Right lobe of liver (tissue), 6 donors: ENCODE measurements around the gene SMIM41. TPM values are rescaled to one million over a fixed set of nuclear protein-coding genes. Genes with fewer than 3 reads are reported as not detected.
"Not testable (repeated sequence)": the region's sequence is repeated elsewhere in the genome, so short reads cannot be mapped to it uniquely, and the experiment has no call there.

Experiments used
- ATAC-seq, 4 donors: fragments of 200-7000 bp; cut with Tn5 transposase; one replicate each; pipeline ENCODE4 v1.9.1; 2020; ENCODE audit warnings: mild to moderate bottlenecking in 4 of 4, moderate library complexity in 4 of 4
- DNase-seq, 3 donors: peaks; one replicate each; pipeline ENCODE4 v3.0.0-alpha.2; 2020
- H3K27ac ChIP-seq, 3 donors: fragments of 200-600 bp; one replicate each; pipeline ENCODE4 v1.8.0; 2022
- H3K27me3 ChIP-seq, 2 donors: fragments of 200-600 bp; one replicate each; pipeline ENCODE4 v1.8.0; 2022
- H3K36me3 ChIP-seq, 4 donors: fragments of 200-600 bp; sonication (generic) in 1 of 4; one replicate each; pipeline versions ENCODE4 v1.5.1 to v1.8.0; 2017 to 2022; ENCODE audit warnings: control low read depth in 1 of 4
- H3K4me1 ChIP-seq, 4 donors: fragments of 200-600 bp; sonication (generic) in 1 of 4; one replicate each; pipeline versions ENCODE4 v1.5.1 to v1.8.0; 2017 to 2022; ENCODE audit warnings: control low read depth in 1 of 4
- H3K4me3 ChIP-seq, 3 donors: fragments of 200-600 bp; one replicate each; pipeline ENCODE4 v1.8.0; 2022
- H3K9me3 ChIP-seq, 4 donors: fragments of 200-600 bp; sonication (generic) in 1 of 4; one replicate each; pipeline versions ENCODE4 v1.5.1 to v1.8.0; 2017 to 2022; ENCODE audit warnings: control low read depth in 1 of 4
- POLR2A ChIP-seq: fragments of 450-650 bp; IDR thresholded peaks from one replicate; pipeline ENCODE4 v1.6.1; 2017; ENCODE audit warnings: antibody characterized with exemption, mild to moderate bottlenecking
- WGBS: methylation state at CpG from one replicate; pipeline ENCODE4 v1.1.6; 2018; ENCODE audit warnings: low coverage, low lambda C conversion rate; ENCODE audit not compliant: insufficient coverage; ENCODE audit errors: missing lambda C conversion rate; 5-methylcytosine and 5-hydroxymethylcytosine counted together
- intact Hi-C, 2 donors: fragments of 100-400 bp; cut with DNase I; formaldehyde crosslinking; loops; one replicate each; pipeline versions ENCODE4 v1.11.2 to v1.14.1; 2022
- total RNA-seq, 6 experiments: library from RNA; depleted of rRNA in 2 of 6; stranded (reverse); fragments of >200 nt in 2 of 6; fragmentation: NEBNext Ultra II Directional in 3 of 6; extraction: Animal tissue kit (Norgen Biotek cat#: 25700) in 3 of 6; gene quantifications; one replicate each; pipeline versions ENCODE4 v1.1.0 to v1.2.4, GENCODE V29; 2016 to 2023
- TF ChIP-seq, protein P1 (sequence below), 4 donors: fragments of 200-600 bp in 3 of 4; fragments of 450-650 bp in 1 of 4; IDR thresholded peaks; one replicate each; pipeline versions ENCODE4 v1.5.1 to v1.8.0; 2016 to 2022; ENCODE audit warnings: antibody characterized with exemption in 4 of 4, mild to moderate bottlenecking in 2 of 4
- donor health status: DM: no; HTN: yes; CAD: no.
- donor health status: DM: no; HTN: no; CAD: no.
- donor health status: DM: no; HTN: no; CAD: no.
- donor health status: DM: no; HTN: yes; CAD: no.
- donor health status: DM: no; HTN: yes; CAD: no.

Gene SMIM41
- total RNA-seq, 6 experiments from 2014 or later: not detected

DNA sequence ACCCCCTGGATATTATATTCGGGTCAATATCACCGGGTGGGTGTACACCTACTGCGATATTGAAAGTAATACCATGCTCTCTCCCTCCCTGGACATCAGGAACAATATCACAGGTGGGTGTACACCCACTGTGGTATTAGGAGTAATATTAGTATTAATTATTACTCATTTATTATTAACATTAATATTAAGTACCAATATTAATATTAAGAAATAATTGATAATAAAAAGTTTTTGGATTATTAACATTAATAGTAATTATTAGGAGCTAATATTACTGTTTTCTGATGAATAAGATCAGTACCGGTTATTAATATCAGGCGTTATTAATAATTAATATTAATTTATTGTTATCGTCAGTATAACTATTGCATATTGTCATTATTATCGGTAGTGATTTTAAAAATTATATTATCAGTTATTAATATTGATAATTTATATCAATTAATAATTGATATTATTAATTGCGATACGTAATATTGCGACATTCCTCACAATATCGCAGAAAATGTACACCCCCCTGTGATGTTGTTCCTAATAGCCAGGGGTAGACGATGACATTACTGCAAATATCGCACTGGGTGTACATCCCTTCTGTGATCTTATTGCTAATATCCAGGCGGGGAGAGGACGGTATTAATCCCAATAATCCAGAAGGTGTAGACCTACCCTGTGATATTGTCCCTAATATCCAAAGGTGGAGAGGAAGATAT is 17.0 kb downstream of the SMIM41 start:
- intact Hi-C loops: no loop called here
- DNase-seq (no peak), ATAC-seq (no peak)
- H3K36me3 ChIP-seq: no peaks in the 10 kb centered on the region
- WGBS: 81% methylated on average over 15 of the region's 15 CpGs
- H3K27ac ChIP-seq: no peak overlapping the region
- TF ChIP-seq, protein P1, sequence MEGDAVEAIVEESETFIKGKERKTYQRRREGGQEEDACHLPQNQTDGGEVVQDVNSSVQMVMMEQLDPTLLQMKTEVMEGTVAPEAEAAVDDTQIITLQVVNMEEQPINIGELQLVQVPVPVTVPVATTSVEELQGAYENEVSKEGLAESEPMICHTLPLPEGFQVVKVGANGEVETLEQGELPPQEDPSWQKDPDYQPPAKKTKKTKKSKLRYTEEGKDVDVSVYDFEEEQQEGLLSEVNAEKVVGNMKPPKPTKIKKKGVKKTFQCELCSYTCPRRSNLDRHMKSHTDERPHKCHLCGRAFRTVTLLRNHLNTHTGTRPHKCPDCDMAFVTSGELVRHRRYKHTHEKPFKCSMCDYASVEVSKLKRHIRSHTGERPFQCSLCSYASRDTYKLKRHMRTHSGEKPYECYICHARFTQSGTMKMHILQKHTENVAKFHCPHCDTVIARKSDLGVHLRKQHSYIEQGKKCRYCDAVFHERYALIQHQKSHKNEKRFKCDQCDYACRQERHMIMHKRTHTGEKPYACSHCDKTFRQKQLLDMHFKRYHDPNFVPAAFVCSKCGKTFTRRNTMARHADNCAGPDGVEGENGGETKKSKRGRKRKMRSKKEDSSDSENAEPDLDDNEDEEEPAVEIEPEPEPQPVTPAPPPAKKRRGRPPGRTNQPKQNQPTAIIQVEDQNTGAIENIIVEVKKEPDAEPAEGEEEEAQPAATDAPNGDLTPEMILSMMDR (IDR thresholded peaks at IDR 0.05): no peak
- no peak for TF ChIP-seq POLR2A
- no peaks in the 10 kb centered on the region for H3K27me3 ChIP-seq
- no peaks in the 10 kb centered on the region for H3K9me3 ChIP-seq
- peaks cover 0 to 20% (median 7%) of the 10 kb centered on the region in 4 donors for H3K4me1 ChIP-seq
- H3K4me3 ChIP-seq: no peak overlapping the region

DNA sequence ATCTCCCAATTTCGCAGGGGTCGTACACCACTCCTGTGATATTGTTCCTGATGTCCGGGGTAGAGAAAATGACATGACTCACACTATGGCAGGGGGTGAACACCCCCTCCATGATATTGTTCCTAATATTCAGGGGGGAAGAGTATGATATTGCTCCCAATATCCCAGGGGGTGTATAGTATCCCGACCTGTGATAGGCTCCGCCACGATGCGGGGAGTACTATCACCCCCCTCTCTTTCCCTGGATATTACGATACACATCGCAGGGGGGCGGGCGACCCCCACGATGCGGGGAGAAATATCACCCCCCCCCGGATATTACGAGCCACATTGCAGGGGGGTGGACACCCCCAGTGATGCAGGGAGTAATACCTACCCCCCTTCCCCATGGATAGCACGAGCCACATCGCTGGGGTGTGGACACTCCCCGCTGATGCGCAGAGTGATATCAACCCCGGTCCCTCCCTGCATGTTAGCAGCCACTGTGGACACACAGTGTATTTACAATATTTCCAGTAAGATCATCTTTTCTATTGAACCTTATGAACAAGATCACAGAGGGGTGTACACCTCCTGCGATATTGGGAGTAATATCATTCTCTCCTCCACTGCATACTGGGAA is 17.7 kb downstream of the SMIM41 start:
- no peak for ATAC-seq
- H3K27ac ChIP-seq: no peak overlapping the region
- no peaks in the 10 kb centered on the region for H3K27me3 ChIP-seq
- 84% methylated on average over 15 of the region's 21 CpGs for WGBS
- H3K9me3 ChIP-seq: no peaks in the 10 kb centered on the region
- TF ChIP-seq POLR2A: no peak
- TF ChIP-seq, protein P1 (IDR thresholded peaks at IDR 0.05): no peak
- intact Hi-C loops: no loop called here
- no peak overlapping the region for H3K4me3 ChIP-seq
- no peaks in the 10 kb centered on the region for H3K36me3 ChIP-seq
- DNase-seq: no peak
- H3K4me1 ChIP-seq: peaks cover 0 to 19% (median 7%) of the 10 kb centered on the region in 4 donors

DNA sequence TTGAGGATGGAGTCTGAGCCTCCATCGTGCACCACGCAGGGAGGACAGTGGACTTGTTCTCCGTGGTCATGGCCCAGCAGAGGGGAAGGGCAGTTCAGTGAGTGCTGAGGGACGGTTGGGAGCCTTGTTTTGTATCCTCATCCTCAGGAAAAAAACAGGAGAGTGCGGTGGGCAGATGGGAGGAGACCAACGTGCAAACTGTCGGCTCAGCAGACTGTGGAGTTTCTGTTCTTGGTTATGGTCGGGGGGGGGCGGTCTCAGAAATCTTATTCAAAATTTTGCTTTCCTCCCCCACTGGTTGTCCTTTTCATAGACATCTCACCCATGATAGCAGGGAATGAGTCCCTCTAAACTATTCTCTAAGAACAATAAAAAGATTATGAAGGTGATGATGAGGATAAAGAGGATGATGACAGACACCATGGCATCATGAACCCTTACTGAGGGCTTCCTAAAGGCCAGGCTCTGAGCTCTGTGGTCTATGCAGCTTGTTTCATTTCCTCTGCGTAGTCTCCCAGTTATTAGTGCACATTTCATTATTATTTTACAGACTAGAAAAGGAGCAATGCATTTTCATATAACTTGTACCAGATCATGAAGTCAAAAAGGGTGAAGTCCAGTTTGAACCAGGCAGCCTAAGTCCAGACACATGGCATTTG is 25.1 kb downstream of the SMIM41 start:
- H3K4me3 ChIP-seq, H3K27ac ChIP-seq, ATAC-seq, H3K9me3 ChIP-seq, DNase-seq, H3K4me1 ChIP-seq, H3K36me3 ChIP-seq, intact Hi-C loops, H3K27me3 ChIP-seq: not testable (repeated sequence)
- WGBS: 58% methylated on average over 10 of the region's 10 CpGs

DNA sequence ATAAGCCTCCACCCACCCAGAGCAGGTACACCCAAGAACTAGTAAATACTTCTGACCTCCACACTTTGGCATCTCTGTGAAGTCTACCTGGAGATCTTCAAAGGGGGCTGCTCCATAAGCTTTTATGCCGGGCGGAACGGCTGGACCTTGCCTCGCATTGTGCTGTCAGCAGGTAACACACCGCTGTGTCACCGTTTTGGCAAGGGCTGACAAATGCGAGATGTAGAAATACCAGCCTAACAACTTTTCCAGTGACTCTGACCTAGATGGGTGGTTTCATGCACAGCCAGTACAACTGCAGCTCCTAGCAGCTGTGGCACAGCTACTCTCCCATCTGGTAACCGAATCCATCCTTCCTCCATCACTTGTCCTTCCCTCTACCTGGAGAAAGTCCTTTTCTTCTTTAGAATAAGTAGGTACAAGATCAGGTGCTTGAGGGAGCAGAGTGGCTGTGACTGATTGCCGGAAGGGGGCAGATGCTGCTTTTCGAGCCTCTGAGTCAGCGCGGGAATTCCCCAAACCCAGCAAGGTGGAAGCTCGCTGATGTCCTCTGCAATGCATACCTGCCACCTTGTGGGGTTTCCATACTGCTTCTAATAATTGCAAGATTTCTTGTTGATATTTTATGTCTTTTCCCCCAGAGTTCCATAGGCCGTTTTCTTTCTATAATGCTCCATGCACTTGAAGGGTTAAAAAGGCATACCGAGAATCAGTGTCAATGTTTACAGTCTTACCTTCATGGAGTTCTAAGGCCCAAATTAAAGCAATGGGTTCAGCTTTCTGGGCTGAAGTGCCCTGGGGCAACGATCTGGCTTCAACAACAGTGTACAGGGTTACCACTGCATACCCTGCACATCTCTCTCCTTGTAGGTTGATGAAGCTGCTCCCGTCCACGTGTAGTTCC is 37.0 kb downstream of the SMIM41 start:
- TF ChIP-seq, protein P1 (IDR thresholded peaks at IDR 0.05): peak; percentile 13 to 47 (median 18)
- WGBS: 48% methylated on average over 8 of the region's 18 CpGs
- Histone ChIP-seq H3K27ac (peak overlapping the region in 2 of 3 donors; percentile 47 to 54), H3K4me1 (peaks cover 0 to 24% (median 11%) of the 10 kb centered on the region in 4 donors)
- H3K27me3 ChIP-seq, intact Hi-C loops, H3K36me3 ChIP-seq, ATAC-seq, H3K9me3 ChIP-seq, H3K4me3 ChIP-seq: not testable (repeated sequence)
- peak in 2 of 3 donors; percentile 73 to 77 for DNase-seq

DNA sequence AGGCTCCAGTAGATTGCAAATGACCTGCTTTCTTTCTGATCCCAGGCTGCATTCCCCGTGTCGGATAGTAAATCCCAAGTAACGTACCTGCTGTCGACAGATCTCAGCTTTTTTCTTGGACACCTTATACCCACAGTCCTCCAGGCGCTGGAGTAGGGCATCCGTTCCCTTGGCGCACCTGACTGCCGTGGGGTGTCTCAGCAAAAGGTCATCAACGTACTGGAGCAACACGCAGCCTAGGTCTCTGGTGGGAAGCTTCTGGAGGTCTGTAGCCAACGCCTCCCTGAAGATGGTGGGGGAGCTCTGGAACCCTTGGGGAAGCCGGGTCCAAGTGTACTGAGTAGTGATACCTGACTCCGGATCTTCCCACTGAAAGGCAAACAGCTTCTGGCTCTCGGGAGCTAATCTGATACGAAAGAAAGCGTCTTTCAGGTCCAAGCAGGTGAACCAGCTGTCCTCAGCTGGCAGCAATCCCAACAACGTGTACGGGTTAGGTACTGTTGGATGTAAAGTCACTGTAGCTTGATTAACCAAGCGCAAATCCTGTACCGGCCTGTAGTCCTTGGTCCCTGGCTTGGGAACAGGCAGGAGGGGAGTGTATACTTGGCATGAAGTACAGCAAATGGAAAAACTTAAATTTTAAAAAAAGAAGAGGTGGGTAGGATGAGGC is 38.4 kb downstream of the SMIM41 start:
- WGBS: 62% methylated on average over 10 of the region's 20 CpGs

More for the DNA sequence above, 38.4 kb downstream of the SMIM41 start:
- H3K27me3 ChIP-seq, H3K36me3 ChIP-seq, H3K9me3 ChIP-seq, DNase-seq, ATAC-seq, intact Hi-C loops, H3K4me3 ChIP-seq: not testable (repeated sequence)
- H3K4me1 ChIP-seq: peaks cover 0 to 34% (median 16%) of the 10 kb centered on the region in 4 donors
- H3K27ac ChIP-seq: peak overlapping the region in 1 of 3 donors; percentile 13
